Left renal cortex interstitium (tissue), 4 donors: ENCODE results near the gene KCNE4. TPM values are rescaled to one million over a fixed set of nuclear protein-coding genes. Genes with fewer than 3 reads are reported as not detected.

ENCODE experiments used
- DNase-seq, 4 donors: peaks; one replicate each; pipeline ENCODE4 v3.0.0-alpha.2; 2013; ENCODE audit warnings: low read depth in 4 of 4, low spot score in 2 of 4, missing footprints in 1 of 4
- polyA plus RNA-seq, 4 donors: library from polyadenylated mRNA; unstranded; fragments of 120-200 nt; gene quantifications; one replicate each; pipeline ENCODE4 v1.2.1, GENCODE V29; 2013; ENCODE audit not compliant: insufficient read length in 4 of 4

The KCNE4 gene
- polyA plus RNA-seq, 4 donors: 14.3 to 21.2 (median 16.1) TPM

GRCh38 chr2:223039618-223040017, 12.4 kb upstream of the KCNE4 start:
- no peak for DNase-seq

GRCh38 chr2:223040527-223040926, 11.5 kb upstream of the KCNE4 start:
- no peak for DNase-seq

GRCh38 chr2:223041527-223042109, 10.4 kb upstream of the KCNE4 start:
- DNase-seq: peak in 1 of 4 donors; percentile 25

GRCh38 chr2:223042284-223042683, 9.7 kb upstream of the KCNE4 start:
- DNase-seq: no peak

- no peak for DNase-seq
Observed at GRCh38 chr2:223042704-223043118, 9.3 kb upstream of the KCNE4 start.

- DNase-seq: no peak
Observed at GRCh38 chr2:223043164-223043941, 8.6 kb upstream of the KCNE4 start.

- DNase-seq: no peak
Observed at GRCh38 chr2:223044092-223044836, 7.7 kb upstream of the KCNE4 start.

GRCh38 chr2:223044916-223045700, 6.9 kb upstream of the KCNE4 start:
- no peak for DNase-seq

- DNase-seq: no peak
Observed at GRCh38 chr2:223046470-223047040, 5.4 kb upstream of the KCNE4 start.

- no peak for DNase-seq
Observed at GRCh38 chr2:223047260-223047761, 4.7 kb upstream of the KCNE4 start.

- no peak for DNase-seq
Observed at GRCh38 chr2:223048519-223048918, 3.5 kb upstream of the KCNE4 start.

GRCh38 chr2:223049356-223049755, 2.6 kb upstream of the KCNE4 start:
- no peak for DNase-seq

- no peak for DNase-seq
Observed at GRCh38 chr2:223050188-223050587, 1.8 kb upstream of the KCNE4 start.

GRCh38 chr2:223050900-223051504, 988 bp upstream of the KCNE4 start:
- no peak for DNase-seq

- DNase-seq: no peak
Observed at GRCh38 chr2:223052548-223053483, 826 bp downstream of the KCNE4 start.

GRCh38 chr2:223053484-223054192, 1.6 kb downstream of the KCNE4 start:
- peak in 2 of 4 donors; percentile 45 to 46 for DNase-seq

- DNase-seq: peak in 1 of 4 donors; percentile 34
Observed at GRCh38 chr2:223054193-223054781, 2.3 kb downstream of the KCNE4 start.

GRCh38 chr2:223055140-223055539, 3.1 kb downstream of the KCNE4 start:
- peak in 2 of 4 donors; percentile 77 to 78 for DNase-seq
